Activated CD4-positive, alpha-beta T cell treated with anti-CD3 and anti-CD28 coated beads, Interleukin-10, Interleukin-2, amounts not matched to agents 100 ng/mL and 50 ng/mL, durations not matched to agents 16 hours and 8 hours (primary cell): ENCODE measurements around the gene RSRP1.
A peak's percentile ranks its signal among the peaks of the same experiment; 100 is the strongest.
"Not testable (repeated sequence)": the region's sequence is repeated elsewhere in the genome, so short reads cannot be mapped to it uniquely, and the experiment has no call there.

Experiments used
- DNase-seq: peaks from one replicate; pipeline ENCODE4 v3.0.0-alpha.2; 2020

The RSRP1 gene

GRCh38 chr1:25255706-25256577 lies 8.7 kb upstream of the RSRP1 start:
- no peak for DNase-seq

GRCh38 chr1:25253911-25254310 lies 6.7 kb upstream of the RSRP1 start:
- no peak for DNase-seq

GRCh38 chr1:25247829-25248754 lies 838 bp upstream of the RSRP1 start:
- no peak for DNase-seq

- peak; percentile 38 for DNase-seq
Measured at GRCh38 chr1:25246600-25247023, 642 bp downstream of the RSRP1 start.

- DNase-seq, result peak; percentile 36
Measured at GRCh38 chr1:25245809-25246599, 1.2 kb downstream of the RSRP1 start.

- DNase-seq, result no peak
Measured at GRCh38 chr1:25245393-25245792, 1.9 kb downstream of the RSRP1 start.

GRCh38 chr1:25243907-25244306 lies 3.3 kb downstream of the RSRP1 start:
- DNase-seq, result no peak

GRCh38 chr1:25239681-25240541 lies 7.3 kb downstream of the RSRP1 start:
- peak; percentile 97 for DNase-seq

GRCh38 chr1:25238046-25238445 lies 9.2 kb downstream of the RSRP1 start:
- DNase-seq, result no peak

- not testable (repeated sequence) for DNase-seq
Measured at GRCh38 chr1:25236261-25236660, 11.0 kb downstream of the RSRP1 start.

- not testable (repeated sequence) for DNase-seq
Measured at GRCh38 chr1:25235411-25235810, 11.8 kb downstream of the RSRP1 start.

- peak; percentile 90 for DNase-seq
Measured at GRCh38 chr1:25232866-25233784, 14.1 kb downstream of the RSRP1 start.

- peak; percentile 95 for DNase-seq
Measured at GRCh38 chr1:25232027-25232865, 15.0 kb downstream of the RSRP1 start, which contains the start of gene SYF2. SYF2 (minus strand) TSS chr1:25232502; CDS start chr1:25232467, 35 bp downstream.

- DNase-seq, result no peak
Measured at GRCh38 chr1:25223471-25223870, 23.8 kb downstream of the RSRP1 start.

- DNase-seq, result no peak
Measured at GRCh38 chr1:25222606-25223005, 24.6 kb downstream of the RSRP1 start.

- DNase-seq, result no peak
Measured at GRCh38 chr1:25220666-25221065, 26.6 kb downstream of the RSRP1 start.

- DNase-seq, result no peak
Measured at GRCh38 chr1:25219661-25220251, 27.5 kb downstream of the RSRP1 start.

- DNase-seq, result no peak
Measured at GRCh38 chr1:25217598-25218232, 29.5 kb downstream of the RSRP1 start.

- DNase-seq, result no peak
Measured at GRCh38 chr1:25217015-25217414, 30.2 kb downstream of the RSRP1 start.
